OCI-LY1 (cell line): ENCODE data around the gene ABCG8.

Experiments
- EZH2 ChIP-seq: fragments of 200-600 bp; sonication (generic), shearing (Covaris generic); IDR thresholded peaks from 2 replicates; pipeline ENCODE4 v1.8.0; 2017; ENCODE audit warnings: borderline replicate concordance, mixed run types, mild to moderate bottlenecking, antibody characterized with exemption, low read length, moderate library complexity, mixed read lengths
- TF ChIP-seq, protein P1 (sequence below): fragments of 200-600 bp; sonication (generic), shearing (Covaris generic); IDR thresholded peaks from 2 replicates; pipeline ENCODE4 v1.5.1; 2017; ENCODE audit warnings: mild to moderate bottlenecking, antibody characterized with exemption, low read length, moderate library complexity, mixed read lengths

- TF ChIP-seq EZH2: no peak
- TF ChIP-seq, protein P1, sequence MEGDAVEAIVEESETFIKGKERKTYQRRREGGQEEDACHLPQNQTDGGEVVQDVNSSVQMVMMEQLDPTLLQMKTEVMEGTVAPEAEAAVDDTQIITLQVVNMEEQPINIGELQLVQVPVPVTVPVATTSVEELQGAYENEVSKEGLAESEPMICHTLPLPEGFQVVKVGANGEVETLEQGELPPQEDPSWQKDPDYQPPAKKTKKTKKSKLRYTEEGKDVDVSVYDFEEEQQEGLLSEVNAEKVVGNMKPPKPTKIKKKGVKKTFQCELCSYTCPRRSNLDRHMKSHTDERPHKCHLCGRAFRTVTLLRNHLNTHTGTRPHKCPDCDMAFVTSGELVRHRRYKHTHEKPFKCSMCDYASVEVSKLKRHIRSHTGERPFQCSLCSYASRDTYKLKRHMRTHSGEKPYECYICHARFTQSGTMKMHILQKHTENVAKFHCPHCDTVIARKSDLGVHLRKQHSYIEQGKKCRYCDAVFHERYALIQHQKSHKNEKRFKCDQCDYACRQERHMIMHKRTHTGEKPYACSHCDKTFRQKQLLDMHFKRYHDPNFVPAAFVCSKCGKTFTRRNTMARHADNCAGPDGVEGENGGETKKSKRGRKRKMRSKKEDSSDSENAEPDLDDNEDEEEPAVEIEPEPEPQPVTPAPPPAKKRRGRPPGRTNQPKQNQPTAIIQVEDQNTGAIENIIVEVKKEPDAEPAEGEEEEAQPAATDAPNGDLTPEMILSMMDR: no peak
Observed at GRCh38 chr2:43879261-43879660, 40.5 kb downstream of the ABCG8 start.
